HG03139 (cell line): Measurements from ENCODE around the gene LGR5.
"Not testable (repeated sequence)": the region's sequence is repeated elsewhere in the genome, so short reads cannot be mapped to it uniquely, and the experiment has no call there.

ENCODE experiments used
- ATAC-seq: cut with Tn5 transposase; IDR thresholded peaks from one replicate; pipeline ENCODE4 v1.9.1; 2021; ENCODE audit not compliant: unreplicated experiment

The LGR5 gene

GRCh38 chr12:71546322-71546861, 106.8 kb downstream of the LGR5 start:
- no peak for ATAC-seq

- ATAC-seq: no peak
Observed at GRCh38 chr12:71548893-71549292, 109.3 kb downstream of the LGR5 start.

- ATAC-seq: no peak
Observed at GRCh38 chr12:71551529-71551928, 111.9 kb downstream of the LGR5 start.

- no peak for ATAC-seq
Observed at GRCh38 chr12:71552728-71553501, 113.3 kb downstream of the LGR5 start.

- no peak for ATAC-seq
Observed at GRCh38 chr12:71555191-71555590, 115.6 kb downstream of the LGR5 start.

- not testable (repeated sequence) for ATAC-seq
Observed at GRCh38 chr12:71555789-71556188, 116.2 kb downstream of the LGR5 start.

GRCh38 chr12:71556448-71556847, 116.8 kb downstream of the LGR5 start:
- no peak for ATAC-seq

- ATAC-seq: no peak
Observed at GRCh38 chr12:71556875-71557274, 117.3 kb downstream of the LGR5 start.

GRCh38 chr12:71558445-71558844, 118.8 kb downstream of the LGR5 start:
- ATAC-seq: no peak

- ATAC-seq: no peak
Observed at GRCh38 chr12:71562676-71563595, 123.3 kb downstream of the LGR5 start.

GRCh38 chr12:71565535-71565934, 125.9 kb downstream of the LGR5 start:
- ATAC-seq: no peak

- no peak for ATAC-seq
Observed at GRCh38 chr12:71566655-71567054, 127.1 kb downstream of the LGR5 start.

- no peak for ATAC-seq
Observed at GRCh38 chr12:71567537-71567936, 127.9 kb downstream of the LGR5 start.

GRCh38 chr12:71569885-71570284, 130.3 kb downstream of the LGR5 start:
- not testable (repeated sequence) for ATAC-seq

GRCh38 chr12:71576496-71576895, 136.9 kb downstream of the LGR5 start:
- no peak for ATAC-seq

- no peak for ATAC-seq
Observed at GRCh38 chr12:71578694-71579258, 139.2 kb downstream of the LGR5 start.

GRCh38 chr12:71581206-71581605, 141.6 kb downstream of the LGR5 start:
- ATAC-seq: no peak

GRCh38 chr12:71582925-71583324, 143.3 kb downstream of the LGR5 start:
- no peak for ATAC-seq

- ATAC-seq: no peak
Observed at GRCh38 chr12:71584356-71584755, 144.8 kb downstream of the LGR5 start.

- ATAC-seq: no peak
Observed at GRCh38 chr12:71585218-71585617, 145.6 kb downstream of the LGR5 start.

GRCh38 chr12:71587012-71587411, 147.4 kb downstream of the LGR5 start:
- no peak for ATAC-seq
